GM13976 (cell line): ENCODE results near the gene KXD1.
"Not testable (repeated sequence)": the region's sequence is repeated elsewhere in the genome, so short reads cannot be mapped to it uniquely, and the experiment has no call there.

Source experiments
- DNase-seq: peaks from one replicate; pipeline ENCODE4 v3.0.0; 2012; ENCODE audit warnings: low spot score
- in situ Hi-C: fragments of 300-500 bp; cut with MboI; formaldehyde crosslinking; loops from one replicate; pipeline ENCODE4 v1.12.0; 2022; ENCODE audit warnings: low sequenced_read_pairs, mixed read lengths, inconsistent platforms; ENCODE audit not compliant: unreplicated experiment
- TF ChIP-seq, protein P1 (sequence below): IDR thresholded peaks from 2 replicates; pipeline ENCODE4 v1.5.1; 2012; ENCODE audit warnings: borderline replicate concordance, mild to moderate bottlenecking; ENCODE audit not compliant: insufficient read depth; ENCODE audit errors: extremely low read depth, missing control alignments, control extremely low read depth

KXD1 gene

DNA sequence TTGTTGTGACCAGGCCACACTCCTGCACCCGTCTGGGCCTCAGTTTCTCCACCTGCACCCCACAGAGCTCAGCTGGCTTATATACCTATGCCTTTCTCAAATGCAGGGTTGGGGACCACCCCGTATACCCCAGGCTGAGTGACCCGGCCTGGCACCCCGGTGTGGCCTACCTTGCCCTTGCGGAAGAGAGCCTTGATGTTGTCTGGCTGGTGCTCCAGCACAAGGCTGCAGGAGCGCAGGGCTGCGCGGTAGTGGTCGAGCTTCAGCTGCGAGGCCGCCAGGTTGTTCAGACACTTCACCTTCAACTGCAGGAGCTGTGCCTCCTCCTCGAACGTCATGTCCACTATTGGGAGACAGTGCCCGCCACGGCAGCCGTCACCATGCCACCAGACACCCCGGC lies 20.2 kb upstream of the KXD1 start:
- TF ChIP-seq, protein P1, sequence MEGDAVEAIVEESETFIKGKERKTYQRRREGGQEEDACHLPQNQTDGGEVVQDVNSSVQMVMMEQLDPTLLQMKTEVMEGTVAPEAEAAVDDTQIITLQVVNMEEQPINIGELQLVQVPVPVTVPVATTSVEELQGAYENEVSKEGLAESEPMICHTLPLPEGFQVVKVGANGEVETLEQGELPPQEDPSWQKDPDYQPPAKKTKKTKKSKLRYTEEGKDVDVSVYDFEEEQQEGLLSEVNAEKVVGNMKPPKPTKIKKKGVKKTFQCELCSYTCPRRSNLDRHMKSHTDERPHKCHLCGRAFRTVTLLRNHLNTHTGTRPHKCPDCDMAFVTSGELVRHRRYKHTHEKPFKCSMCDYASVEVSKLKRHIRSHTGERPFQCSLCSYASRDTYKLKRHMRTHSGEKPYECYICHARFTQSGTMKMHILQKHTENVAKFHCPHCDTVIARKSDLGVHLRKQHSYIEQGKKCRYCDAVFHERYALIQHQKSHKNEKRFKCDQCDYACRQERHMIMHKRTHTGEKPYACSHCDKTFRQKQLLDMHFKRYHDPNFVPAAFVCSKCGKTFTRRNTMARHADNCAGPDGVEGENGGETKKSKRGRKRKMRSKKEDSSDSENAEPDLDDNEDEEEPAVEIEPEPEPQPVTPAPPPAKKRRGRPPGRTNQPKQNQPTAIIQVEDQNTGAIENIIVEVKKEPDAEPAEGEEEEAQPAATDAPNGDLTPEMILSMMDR, result no peak
- DNase-seq, result no peak
- in situ Hi-C loops, result no loop called here

DNA sequence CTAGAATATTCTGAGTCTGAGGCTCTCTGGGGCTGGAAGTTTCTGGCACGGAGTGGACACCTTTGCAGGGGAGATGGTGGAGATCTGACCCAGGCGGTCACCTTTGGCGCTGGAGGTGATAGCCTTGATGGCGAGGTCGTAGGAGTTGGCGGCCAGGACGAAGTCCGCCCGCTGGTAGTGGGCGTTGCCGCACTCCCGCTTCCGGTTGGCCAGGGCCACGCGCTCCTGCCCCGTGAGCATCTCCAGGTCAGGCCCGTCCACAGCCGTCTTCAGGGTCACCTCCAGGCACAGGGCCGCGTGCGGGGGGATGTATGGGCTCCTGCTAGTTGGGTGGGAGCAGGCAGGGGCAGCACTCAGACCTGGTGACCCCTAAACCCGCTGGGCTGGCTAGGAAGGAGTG lies 19.6 kb upstream of the KXD1 start:
- in situ Hi-C loops, result no loop called here
- DNase-seq, result no peak
- TF ChIP-seq, protein P1, result no peak

DNA sequence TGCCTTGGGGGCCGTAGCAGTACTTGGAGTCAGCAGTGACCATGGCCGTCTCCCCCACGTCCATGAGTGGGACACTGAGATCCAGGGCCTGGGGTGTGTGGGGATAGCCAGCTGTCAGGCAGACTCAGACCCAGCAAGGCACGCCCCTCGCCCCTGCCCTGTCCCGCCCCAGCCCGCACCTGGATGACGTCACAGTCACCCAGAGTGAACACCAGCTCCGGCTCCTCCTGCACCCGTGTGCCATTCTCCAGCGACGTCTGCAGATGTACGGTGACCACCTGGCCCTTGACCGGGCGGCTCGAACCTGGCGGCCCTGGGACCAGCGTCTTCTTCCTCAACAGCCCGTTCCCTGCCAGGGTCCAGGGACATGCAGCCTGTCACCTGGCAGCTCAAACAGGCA lies 18.3 kb upstream of the KXD1 start:
- in situ Hi-C loops, result no loop called here
- TF ChIP-seq, protein P1, result no peak

DNA sequence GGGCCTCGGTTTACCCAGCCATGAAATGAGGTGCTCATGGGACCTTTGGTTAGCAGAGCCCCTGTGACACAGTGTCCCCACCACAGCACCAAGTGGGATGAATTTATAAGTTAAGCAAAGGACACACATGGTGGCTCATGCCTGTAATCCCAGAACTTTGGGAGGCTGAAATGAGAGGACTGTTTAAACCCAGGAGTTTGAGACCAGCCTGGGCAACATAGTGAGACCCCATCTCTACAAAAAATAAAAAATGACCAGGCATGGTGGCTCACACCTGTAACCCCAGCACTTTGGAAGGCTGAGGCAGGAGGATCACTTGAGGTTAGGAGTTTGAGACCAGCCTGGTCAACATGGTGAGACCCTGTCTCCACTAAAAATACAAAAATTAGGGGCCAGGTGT lies 17.5 kb upstream of the KXD1 start:
- DNase-seq, in situ Hi-C loops: not testable (repeated sequence)

More for the DNA sequence above, 18.3 kb upstream of the KXD1 start:
- no peak for DNase-seq

DNA sequence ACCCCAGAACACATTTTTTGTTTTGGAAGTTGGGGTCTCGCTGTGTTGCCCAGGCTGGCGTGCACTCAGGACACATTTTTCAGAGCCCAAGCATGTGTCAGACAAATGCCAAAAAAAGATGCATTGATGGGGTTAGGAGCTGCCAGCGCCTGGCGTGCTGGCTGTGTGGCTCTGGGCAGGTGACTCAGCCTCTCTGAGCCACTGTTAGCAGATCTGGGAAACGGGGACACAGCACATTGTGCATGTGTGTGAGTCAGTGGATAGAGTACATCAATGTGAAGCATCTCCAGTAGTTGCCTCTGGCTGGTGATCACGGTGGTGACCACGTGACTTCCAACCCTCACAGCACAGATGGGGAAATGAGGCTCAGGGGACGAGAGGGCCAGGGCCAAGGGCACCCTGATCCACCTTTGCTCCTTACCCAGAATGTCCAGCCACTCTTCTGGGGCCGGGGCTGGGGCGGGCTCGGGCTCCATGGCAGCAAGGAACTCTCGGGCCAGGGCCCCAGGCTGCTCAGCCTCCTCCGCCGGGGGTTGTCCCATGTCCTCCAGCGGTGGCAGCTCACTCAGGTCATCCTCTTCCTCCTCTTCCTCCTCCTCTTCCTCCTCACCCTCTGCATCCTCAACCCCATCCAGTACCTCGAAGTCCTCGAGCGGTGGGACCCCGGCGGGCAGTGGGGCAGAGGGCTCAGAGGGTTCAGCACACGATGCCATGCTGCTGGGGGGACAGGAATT lies 16.2 kb upstream of the KXD1 start:
- no peak for DNase-seq
- TF ChIP-seq, protein P1, result no peak
- in situ Hi-C loops, result no loop called here

DNA sequence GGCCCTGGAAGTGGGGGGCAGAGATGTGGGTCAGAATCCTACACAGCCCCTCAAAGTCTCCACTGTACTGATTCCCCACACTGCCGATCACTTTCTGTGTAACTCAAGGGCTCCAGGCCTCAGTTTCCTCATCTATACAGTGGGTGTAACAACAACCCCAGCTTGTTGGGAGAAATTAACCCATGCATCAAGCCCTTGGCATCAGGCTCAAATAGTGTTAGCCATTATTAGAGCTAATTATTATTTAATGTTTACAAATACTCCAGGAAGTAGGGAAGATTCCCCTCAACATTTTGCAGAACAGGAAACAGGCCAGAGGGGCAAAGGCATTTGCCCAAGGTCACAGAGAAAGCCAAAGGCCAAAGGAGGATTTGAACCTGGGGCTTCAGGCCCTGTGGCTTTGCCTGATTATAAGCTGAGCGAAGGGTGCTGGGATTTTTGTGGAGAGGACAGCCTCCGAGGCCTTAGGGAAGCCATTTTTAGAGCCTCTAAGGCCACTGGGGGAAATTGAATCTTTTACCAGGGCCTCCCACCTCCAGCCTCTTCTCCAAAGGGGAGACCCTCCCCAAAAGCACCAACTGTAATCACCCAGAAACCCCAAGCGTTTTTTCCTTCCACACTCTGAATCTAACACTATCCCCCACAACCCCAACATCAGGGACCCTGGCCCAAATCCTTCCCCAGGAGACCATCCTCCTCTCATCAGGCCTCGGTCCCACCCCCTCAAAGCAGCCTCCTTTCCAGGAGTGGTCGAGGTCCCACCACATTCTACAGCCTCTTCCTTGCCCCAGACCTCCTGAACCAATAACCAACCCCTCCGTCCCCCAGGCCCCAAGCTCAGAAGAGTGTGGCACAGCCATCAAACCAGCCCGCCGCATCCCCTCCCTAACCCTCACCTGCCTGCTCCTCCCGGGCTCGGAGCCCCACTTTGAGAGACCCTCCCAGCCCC lies 15.4 kb upstream of the KXD1 start:
- peak; percentile 58 for DNase-seq
- in situ Hi-C loops, result no loop called here

More for the DNA sequence above, 15.4 kb upstream of the KXD1 start:
- TF ChIP-seq, protein P1, result no peak
